H1 (cell line): ENCODE data around the gene NAV2. TPM values are rescaled to one million over a fixed set of nuclear protein-coding genes. Genes with fewer than 3 reads are reported as not detected.
A peak's percentile ranks its signal among the peaks of the same experiment; 100 is the strongest.

Source experiments
- CTCF ChIA-PET: fragments of 300-600 bp; sonication (Branson Sonifier 250); formaldehyde crosslinking; loops from one replicate; lab custom pipeline; 2021; ENCODE audit not compliant: partially characterized antibody; lab: Charles Lee
- POLR2A ChIA-PET: fragments of 300-600 bp; sonication (Branson Sonifier 250); formaldehyde crosslinking; loops from one replicate; lab custom pipeline; 2021; ENCODE audit warnings: inconsistent platforms; ENCODE audit not compliant: partially characterized antibody; lab: Charles Lee
- DNase-seq, 2 experiments: peaks; one replicate each; pipeline versions ENCODE4 v3.0.0 to v3.0.0-alpha.2; 2010 to 2022; ENCODE audit warnings: low spot score in 2 of 2, low read depth in 1 of 2, mixed read lengths in 1 of 2
- FAIRE-seq: peaks from 2 replicates; lab custom pipeline; 2011; peaks lifted over from hg19 to GRCh38; lab: Jason Lieb, UNC
- H2AFZ ChIP-seq: 2 replicates; pipeline ENCODE4 v1.8.1; 2012; ENCODE audit warnings: low read length, inconsistent platforms
- H2AK5ac ChIP-seq: 2 replicates; pipeline ENCODE4 v1.6.1; 2013; ENCODE audit warnings: low read depth, low read length
- H2BK120ac ChIP-seq: replicated peaks from 2 replicates; pipeline ENCODE3; 2013; ENCODE audit warnings: low read depth, low read length, inconsistent platforms
- H2BK12ac ChIP-seq: 2 replicates; pipeline ENCODE4 v1.6.1; 2013; ENCODE audit warnings: low read depth, low read length
- H2BK15ac ChIP-seq: 2 replicates; pipeline ENCODE4 v1.6.1; 2013; ENCODE audit warnings: low read length
- H2BK20ac ChIP-seq: 2 replicates; pipeline ENCODE4 v1.6.1; 2013; ENCODE audit warnings: low read length
- H2BK5ac ChIP-seq: 2 replicates; pipeline ENCODE4 v1.6.1; 2013; ENCODE audit warnings: low read depth, low read length
- H3K14ac ChIP-seq: 2 replicates; pipeline ENCODE4 v1.6.1; 2013; ENCODE audit warnings: inconsistent platforms; ENCODE audit not compliant: insufficient read length
- H3K18ac ChIP-seq: 2 replicates; pipeline ENCODE4 v1.6.1; 2013; ENCODE audit warnings: low read length; ENCODE audit errors: extremely low read depth
- H3K23ac ChIP-seq: 2 replicates; pipeline ENCODE4 v1.6.1; 2013; ENCODE audit warnings: inconsistent platforms; ENCODE audit not compliant: insufficient read length
- H3K23me2 ChIP-seq: 2 replicates; pipeline ENCODE4 v1.6.1; 2013; ENCODE audit warnings: low read depth, low read length
- H3K27ac ChIP-seq: 2 replicates; pipeline ENCODE4 v1.6.1; 2011; ENCODE audit warnings: low read depth, low read length, inconsistent platforms
- H3K27me3 ChIP-seq, 4 experiments: replicated peaks in 1 of 4; 1 replicate in 1 of 4; 2 replicates in 3 of 4; pipeline versions ENCODE4 v1.6.1 to v1.8.1; 2011 to 2013; ENCODE audit warnings: low read length in 3 of 4, mild to moderate bottlenecking in 3 of 4, inconsistent platforms in 2 of 4, mixed read lengths in 2 of 4, moderate library complexity in 1 of 4; ENCODE audit not compliant: control insufficient read depth in 3 of 4, insufficient read depth in 3 of 4; ENCODE audit errors: extremely low read depth in 1 of 4
- H3K36me3 ChIP-seq, 4 experiments: 2 replicates each; pipeline versions ENCODE4 v1.6.1 to v1.8.1; 2011 to 2013; ENCODE audit warnings: mild to moderate bottlenecking in 4 of 4, low read length in 3 of 4, moderate library complexity in 2 of 4, control low read depth in 1 of 4, inconsistent platforms in 1 of 4; ENCODE audit not compliant: insufficient read depth in 4 of 4, control insufficient read depth in 2 of 4
- H3K4ac ChIP-seq: replicated peaks from 2 replicates; pipeline ENCODE3; 2013; ENCODE audit warnings: low read length, low read depth, mixed read lengths, inconsistent platforms; ENCODE audit not compliant: insufficient read length
- H3K4me1 ChIP-seq, 4 experiments: replicated peaks in 1 of 4; 1 replicate in 1 of 4; 2 replicates in 3 of 4; pipeline versions ENCODE4 v1.6.1 to v1.8.1; 2011 to 2013; ENCODE audit warnings: low read length in 3 of 4, inconsistent platforms in 2 of 4, mixed read lengths in 1 of 4; ENCODE audit not compliant: insufficient read depth in 4 of 4, control insufficient read depth in 3 of 4
- H3K4me2 ChIP-seq, 2 experiments: 2 replicates each; pipeline versions ENCODE4 v1.6.1 to v1.8.1; 2011 to 2013; ENCODE audit warnings: low read depth in 2 of 2, low read length in 2 of 2, control low read depth in 1 of 2, inconsistent platforms in 1 of 2, mild to moderate bottlenecking in 1 of 2; ENCODE audit not compliant: insufficient read depth in 1 of 2
- H3K4me3 ChIP-seq, 4 experiments: fragments of 200-600, 300-600 bp in 1 of 4; sonication (generic), shearing (Covaris generic), sonication (Bioruptor Twin) in 1 of 4; 2 replicates each; pipeline versions ENCODE4 v1.5.1 to v1.8.1; 2011 to 2016; ENCODE audit warnings: low read length in 4 of 4, low read depth in 3 of 4, control low read depth in 2 of 4, inconsistent platforms in 2 of 4, mild to moderate bottlenecking in 2 of 4, mixed read lengths in 1 of 4, moderate library complexity in 1 of 4; ENCODE audit not compliant: insufficient read depth in 2 of 4; ENCODE audit errors: extremely low read depth in 1 of 4
- H3K56ac ChIP-seq: replicated peaks from 2 replicates; pipeline ENCODE3; 2013; ENCODE audit warnings: low read depth, mild to moderate bottlenecking, mixed read lengths, low read length, inconsistent platforms; ENCODE audit not compliant: insufficient read length
- H3K79me1 ChIP-seq: 2 replicates; pipeline ENCODE4 v1.6.1; 2013; ENCODE audit warnings: low read depth, low read length, control low read depth
- H3K79me2 ChIP-seq, 2 experiments: 2 replicates each; pipeline versions ENCODE4 v1.6.1 to v1.8.1; 2012 to 2013; ENCODE audit warnings: low read length in 2 of 2, mild to moderate bottlenecking in 2 of 2, inconsistent platforms in 1 of 2; ENCODE audit not compliant: insufficient read depth in 2 of 2, control insufficient read depth in 1 of 2
- H3K9ac ChIP-seq, 4 experiments: replicated peaks in 1 of 4; 1 replicate in 1 of 4; 2 replicates in 3 of 4; pipeline versions ENCODE4 v1.6.1 to v1.8.1; 2011 to 2013; ENCODE audit warnings: low read depth in 3 of 4, low read length in 3 of 4, control low read depth in 2 of 4, mild to moderate bottlenecking in 2 of 4, moderate library complexity in 2 of 4, inconsistent platforms in 1 of 4; ENCODE audit errors: extremely low read depth in 1 of 4
- H3K9me3 ChIP-seq, 2 experiments: 2 replicates each; pipeline versions ENCODE4 v1.6.1 to v1.8.1; 2012 to 2013; ENCODE audit warnings: mild to moderate bottlenecking in 2 of 2, moderate library complexity in 2 of 2, control low read depth in 1 of 2, inconsistent platforms in 1 of 2, low read depth in 1 of 2, low read length in 1 of 2, mixed read lengths in 1 of 2; ENCODE audit not compliant: insufficient read depth in 2 of 2
- H4K20me1 ChIP-seq, 2 experiments: replicated peaks in 1 of 2; 2 replicates each; pipeline versions ENCODE3 to v1.8.1; 2011 to 2013; ENCODE audit warnings: inconsistent platforms in 2 of 2, low read length in 2 of 2, mild to moderate bottlenecking in 1 of 2; ENCODE audit not compliant: insufficient read depth in 2 of 2, control insufficient read depth in 1 of 2
- H4K5ac ChIP-seq: 2 replicates; pipeline ENCODE4 v1.6.1; 2013; ENCODE audit warnings: low read length, low read depth, mixed read lengths, inconsistent platforms; ENCODE audit not compliant: insufficient read length
- H4K8ac ChIP-seq: 2 replicates; pipeline ENCODE4 v1.8.0; 2013; ENCODE audit warnings: mild to moderate bottlenecking, moderate library complexity, low read length, inconsistent platforms; ENCODE audit not compliant: insufficient read depth; ENCODE audit errors: extremely low read depth
- H4K91ac ChIP-seq: replicated peaks from 2 replicates; pipeline ENCODE3; 2013; ENCODE audit warnings: low read length, mixed read lengths, inconsistent platforms; ENCODE audit not compliant: insufficient read length
- E2F6 ChIP-seq: IDR thresholded peaks from 2 replicates; pipeline ENCODE4 v1.6.1; 2012; ENCODE audit warnings: inconsistent platforms
- EZH2 ChIP-seq: fragments of 200-600 bp; sonication (generic); IDR thresholded peaks from 2 replicates; pipeline ENCODE4 v1.7.1; 2012; ENCODE audit warnings: low read depth, mild to moderate bottlenecking, moderate library complexity, low read length, inconsistent platforms; ENCODE audit not compliant: severe bottlenecking
- GTF2F1 ChIP-seq: IDR thresholded peaks from 2 replicates; pipeline ENCODE4 v1.6.1; 2012; ENCODE audit warnings: low read depth, low read length, improper control_type of control experiment, borderline replicate concordance
- HDAC6 ChIP-seq: IDR thresholded peaks from one replicate; pipeline ENCODE4 v1.7.1; 2012; ENCODE audit warnings: low read depth, mild to moderate bottlenecking, inconsistent platforms, low read length, moderate library complexity
- JUND ChIP-seq: IDR thresholded peaks from 2 replicates; pipeline ENCODE4 v1.6.1; 2011; ENCODE audit warnings: mild to moderate bottlenecking, improper control_type of control experiment, low read length
- KDM5A ChIP-seq: fragments of 200-600 bp; IDR thresholded peaks from 2 replicates; pipeline ENCODE4 v1.7.1; 2012; ENCODE audit warnings: mild to moderate bottlenecking, low read length, inconsistent platforms, mixed read lengths
- POLR2A ChIP-seq, 2 experiments: IDR thresholded peaks; 1 replicate in 1 of 2; 2 replicates in 1 of 2; pipeline ENCODE4 v1.6.1; 2011; ENCODE audit warnings: low read depth in 2 of 2, low read length in 2 of 2, mild to moderate bottlenecking in 2 of 2; ENCODE audit errors: control extremely low read depth in 1 of 2
- RAD21 ChIP-seq, 2 experiments: IDR thresholded peaks in 1 of 2; conservative IDR thresholded peaks in 1 of 2; 2 replicates each; pipeline ENCODE4 v1.6.1; 2011; ENCODE audit warnings: low read depth in 2 of 2, low read length in 2 of 2, improper control_type of control experiment in 1 of 2, inconsistent platforms in 1 of 2, mild to moderate bottlenecking in 1 of 2, moderate library complexity in 1 of 2
- RNF2 ChIP-seq: fragments of 200-900, 300-1000 bp; sonication (generic); IDR thresholded peaks from 2 replicates; pipeline ENCODE4 v1.7.1; 2016; ENCODE audit warnings: borderline replicate concordance, low read depth, mild to moderate bottlenecking, antibody characterized with exemption, low read length; ENCODE audit not compliant: poor library complexity, severe bottlenecking; ENCODE audit errors: missing control alignments
- TBP ChIP-seq: IDR thresholded peaks from 2 replicates; pipeline ENCODE4 v1.6.1; 2011; ENCODE audit warnings: low read depth, low read length, improper control_type of control experiment
- TEAD4 ChIP-seq: IDR thresholded peaks from 2 replicates; pipeline ENCODE4 v1.6.1; 2012; ENCODE audit warnings: low read depth, low read length, inconsistent platforms, mixed read lengths
- WGBS, 2 experiments: shearing (Covaris generic) in 1 of 2; methylation state at CpG; one replicate each; pipeline versions ENCODE4 v1.1.6 to v1.1.7; 2013 to 2015; ENCODE audit warnings: low lambda C conversion rate in 2 of 2, mixed read lengths in 2 of 2, inconsistent platforms in 1 of 2, low coverage in 1 of 2, missing lambda C conversion rate in 1 of 2; ENCODE audit not compliant: insufficient replicate concordance in 2 of 2, insufficient coverage in 1 of 2, insufficient read length in 1 of 2; ENCODE audit errors: extremely low coverage in 1 of 2, missing lambda C conversion rate in 1 of 2; 5-methylcytosine and 5-hydroxymethylcytosine counted together
- polyA plus RNA-seq, 7 experiments: library from polyadenylated mRNA; depleted of rRNA in 3 of 7; stranded (reverse) in 5 of 7; unstranded in 2 of 7; fragments of >200 nt in 5 of 7; fragments of 200-250 nt in 2 of 7; gene quantifications; 1 replicate in 5 of 7; 2 replicates in 1 of 7; 4 replicates in 1 of 7; pipeline versions ENCODE4 v1.2.1 to v1.2.3, GENCODE V29; 2011 to 2013; ENCODE audit warnings: missing spikeins in 2 of 7, mixed read lengths in 2 of 7
- total RNA-seq: library from RNA; stranded (reverse); fragmentation: NEBNext Ultra II Directional; extraction: Animal tissue kit (Norgen Biotek cat#: 25700); gene quantifications from 2 replicates; pipeline ENCODE4 v1.2.1, GENCODE V29; 2021

Gene NAV2
- total and polyA plus RNA-seq, 2 of the 8 experiments (the other 6 are each of a cell fraction or from before 2014, with no cell fraction given): 35.6 to 73.6 TPM

GRCh38 chr11:19953336-19953735 is 240.7 kb downstream of the NAV2 start:
- Histone ChIP-seq H3K79me1 (no peaks in the 10 kb centered on the region; the same call in 1 of the 2 replicates), H3K79me2 (0 out of 4 replicates have a peak, but pooled peaks cover 0 to 12% of the 10 kb centered on the region in 2 experiments), H4K91ac (peak overlapping the region; percentile 6), H4K5ac (no peak overlapping the region), H3K4me3 (no peak overlapping the region), H3K9ac (no peak overlapping the region; a peak in 1 of 7 replicates), H3K14ac (no peak overlapping the region), H4K20me1 (no peaks in the 10 kb centered on the region), H2BK15ac (no peak overlapping the region), H3K27ac (peak overlapping the region; percentile 61; the same call in 1 of the 2 replicates), H3K4me2 (peak overlapping the region; percentile 37 to 45; a peak in 3 of 4 replicates), H3K18ac (no peak overlapping the region; the same call in 1 of the 2 replicates), H3K56ac (no peak overlapping the region), H3K4ac (no peak overlapping the region), H2BK5ac (peak overlapping the region; percentile 71; the same call in 1 of the 2 replicates), H3K27me3 (no peaks in the 10 kb centered on the region), H3K23ac (no peak overlapping the region), H2BK20ac (no peak overlapping the region), H2AFZ (no peak overlapping the region), H4K8ac (no peak overlapping the region), H2BK120ac (peak overlapping the region; percentile 18), H3K4me1 (peaks cover 8 to 26% (median 21%) of the 10 kb centered on the region in 4 experiments; a peak in 6 of 7 replicates), H3K23me2 (no peaks in the 10 kb centered on the region; the same call in 1 of the 2 replicates), H2BK12ac (peak overlapping the region; percentile 73; the same call in 1 of the 2 replicates), H2AK5ac (no peak overlapping the region), H3K36me3 (peaks cover 6 to 16% (median 14%) of the 10 kb centered on the region in 4 experiments; a peak in 7 of 8 replicates), H3K9me3 (no peaks in the 10 kb centered on the region)
- WGBS, 2 experiments: 10% methylated on average over 4 of the region's 4 CpGs; no CpG with 5 or more reads in 1 of the 2 experiments
- CTCF ChIA-PET: interaction anchor here (0.6 to 8.3 kb wide), 47 partner anchors 8 to 395 kb away, joined by 3 to 72 read pairs (median 6); no protein-coding TSS in a partner anchor
- POLR2A ChIA-PET: interaction anchor here (0.9 to 1.0 kb wide), 3 partner anchors 14 to 161 kb away, joined by 3 to 4 read pairs (median 4); no protein-coding TSS in a partner anchor
- peak; percentile 61 to 79 for DNase-seq
- peak; percentile 69 for FAIRE-seq
- TF ChIP-seq RNF2 (no peak), KDM5A (no peak), POLR2A (IDR thresholded peaks at IDR 0.05; ENCODE audit: control extremely low read depth in 1 of 2, low read depth in 2 of 2, low read length in 2 of 2) (peak in 1 of 2 experiments; percentile 40; a peak in 1 of 3 replicates), TBP (peak; percentile 39; the same call in 1 of the 2 replicates), HDAC6 (no peak), TEAD4 (peak; percentile 95), RAD21 (IDR thresholded peaks at IDR 0.05 in 1 of 2, conservative IDR thresholded peaks at IDR 0.05 in 1 of 2; ENCODE audit: low read depth in 2 of 2, low read length in 2 of 2) (peak; percentile 9 to 28; a peak in 2 of 4 replicates), GTF2F1 (0 out of 2 replicates have a peak, but pooled peaks have one; percentile 23), JUND (peak; percentile 32; the same call in 1 of the 2 replicates), EZH2 (no peak), E2F6 (peak; percentile 64; the same call in 1 of the 2 replicates)
